GM12878 (cell line): Measurements from ENCODE around the gene RBBP9. TPM values are rescaled to one million over a fixed set of nuclear protein-coding genes. Genes with fewer than 3 reads are reported as not detected.

Source experiments
- ATAC-seq: fragments of 200-7000 bp; cut with Tn5 transposase; 3 replicates; pipeline ENCODE4 v1.9.1; 2020; ENCODE audit warnings: mild to moderate bottlenecking, moderate library complexity
- BruUV-seq: library from RNA; stranded (reverse); fragments of 400-500 nt; replicated peaks from 2 replicates; lab custom pipeline; 2021; lab: Mats Ljungman, UMichigan
- CTCF ChIA-PET: fragments of 300-600 bp; sonication (Branson Sonifier 250); formaldehyde crosslinking; extraction: SDS; loops from one replicate; lab custom pipeline; 2021; ENCODE audit warnings: inconsistent platforms; lab: Yijun Ruan, JAX
- POLR2A ChIA-PET: fragments of 350-600 bp; formaldehyde crosslinking; extraction: SDS; loops from one replicate; lab custom pipeline; 2021; ENCODE audit warnings: inconsistent platforms; lab: Charles Lee
- RAD21 ChIA-PET: fragments of 300-600 bp; sonication (Branson Sonifier 250); formaldehyde crosslinking; loops from one replicate; lab custom pipeline; 2023; ENCODE audit warnings: antibody characterized with exemption; ENCODE audit not compliant: unreplicated experiment; lab: Charles Lee
- SMC1A ChIA-PET: fragments of 300-600 bp; sonication (Branson Sonifier 250); formaldehyde crosslinking; loops from one replicate; lab custom pipeline; 2023; ENCODE audit not compliant: unreplicated experiment, uncharacterized antibody; lab: Charles Lee
- DNase-seq: peaks from one replicate; pipeline ENCODE4 v3.0.0-alpha.2; 2011; ENCODE audit warnings: low read depth, low spot score
- FAIRE-seq: peaks from 3 replicates; lab custom pipeline; 2011; peaks lifted over from hg19 to GRCh38; lab: Jason Lieb, UNC
- H2AFZ ChIP-seq: 2 replicates; pipeline ENCODE4 v1.6.0; 2011; ENCODE audit warnings: low read depth, low read length, control low read depth; ENCODE audit not compliant: control insufficient read depth
- H3K27ac ChIP-seq: 2 replicates; pipeline ENCODE4 v1.5.1; 2011; ENCODE audit warnings: control low read depth; ENCODE audit not compliant: control insufficient read depth, insufficient read depth
- H3K27me3 ChIP-seq, 2 experiments: replicated peaks in 1 of 2; 2 replicates each; pipeline versions ENCODE4 v1.6.0 to v1.6.1; 2011; ENCODE audit warnings: low read length in 1 of 2; ENCODE audit not compliant: control insufficient read depth in 2 of 2, insufficient read depth in 2 of 2
- H3K36me3 ChIP-seq, 2 experiments: 2 replicates each; pipeline ENCODE4 v1.5.1; 2011; ENCODE audit warnings: low read length in 1 of 2; ENCODE audit not compliant: control insufficient read depth in 2 of 2, insufficient read depth in 2 of 2
- H3K4me1 ChIP-seq: 2 replicates; pipeline ENCODE4 v1.6.1; 2011; ENCODE audit warnings: mild to moderate bottlenecking, low read length, moderate library complexity, mixed read lengths; ENCODE audit not compliant: control insufficient read depth, insufficient read depth
- H3K4me2 ChIP-seq: 2 replicates; pipeline ENCODE4 v1.6.0; 2011; ENCODE audit warnings: control low read depth; ENCODE audit not compliant: control insufficient read depth, insufficient read depth
- H3K4me3 ChIP-seq: fragments of 200-600 bp; sonication (generic); 2 replicates; pipeline ENCODE4 v1.5.1; 2016
- H3K79me2 ChIP-seq: 2 replicates; pipeline ENCODE4 v1.6.0; 2011; ENCODE audit warnings: low read length; ENCODE audit not compliant: control insufficient read depth, insufficient read depth
- H3K9ac ChIP-seq: 2 replicates; pipeline ENCODE4 v1.8.0; 2011; ENCODE audit warnings: low read length, control low read depth, mixed read lengths; ENCODE audit not compliant: control insufficient read depth, insufficient read depth
- H3K9me3 ChIP-seq: replicated peaks from 3 replicates; pipeline ENCODE4 v1.5.1; 2011; ENCODE audit warnings: mild to moderate bottlenecking, low read length; ENCODE audit not compliant: control insufficient read depth, insufficient read depth
- H4K20me1 ChIP-seq: 2 replicates; pipeline ENCODE4 v1.6.0; 2011; ENCODE audit not compliant: control insufficient read depth, insufficient read depth
- BACH1 ChIP-seq: fragments of 450-650 bp; IDR thresholded peaks from 2 replicates; pipeline ENCODE4 v1.6.1; 2017; ENCODE audit warnings: mild to moderate bottlenecking, borderline replicate concordance
- MTA3 ChIP-seq: IDR thresholded peaks from 2 replicates; pipeline ENCODE4 v1.6.1; 2012; ENCODE audit warnings: low read length, inconsistent platforms, borderline replicate concordance
- PAX8 ChIP-seq: fragments of 450-650 bp; IDR thresholded peaks from 2 replicates; pipeline ENCODE4 v1.6.1; 2017; ENCODE audit warnings: mild to moderate bottlenecking, moderate library complexity
- ZBTB4 ChIP-seq: fragments of 450-650 bp; formaldehyde crosslinking; IDR thresholded peaks from 2 replicates; pipeline ENCODE4 v1.4.0; 2022; ENCODE audit warnings: mild to moderate bottlenecking, moderate library complexity
- ZZZ3 ChIP-seq: IDR thresholded peaks from 2 replicates; pipeline ENCODE4 v1.6.1; 2011; ENCODE audit warnings: low read depth; ENCODE audit not compliant: control insufficient read depth, insufficient read length
- WGBS: methylation state at CpG from one replicate; pipeline ENCODE4 v1.1.6; 2016; ENCODE audit warnings: low lambda C conversion rate; ENCODE audit not compliant: insufficient replicate concordance, insufficient coverage; ENCODE audit errors: missing lambda C conversion rate; 5-methylcytosine and 5-hydroxymethylcytosine counted together
- in situ Hi-C: fragments of 300-500 bp; cut with MboI; formaldehyde crosslinking; loops from 9 replicates; pipeline ENCODE4 v1.14.3; 2018; ENCODE audit warnings: mixed read lengths
- intact Hi-C: fragments of 100-400 bp; cut with micrococcal nuclease; formaldehyde crosslinking; loops from one replicate; pipeline ENCODE4 v1.14.2; 2022; ENCODE audit not compliant: unreplicated experiment
- polyA plus RNA-seq, 11 experiments: library from polyadenylated mRNA; depleted of rRNA in 4 of 11; unstranded in 6 of 11; stranded (reverse) in 5 of 11; fragments of >200 nt; fragmentation: Nextera tagmentation in 4 of 11; fragmentation: Illumina TruSeq in 1 of 11; extraction: Ambion mirVana in 4 of 11; extraction: Trizol in 1 of 11; gene quantifications; 1 replicate in 1 of 11; 2 replicates in 10 of 11; pipeline versions ENCODE4 v1.2.1 to v1.2.3, GENCODE V29; 2011 to 2016; ENCODE audit warnings: inconsistent platforms in 2 of 11, missing spikeins in 2 of 11, low read depth in 1 of 11
- total RNA-seq, 4 experiments: library from RNA; depleted of rRNA in 3 of 4; stranded (reverse); fragments of >200 nt in 3 of 4; fragmentation: Illumina TruSeq in 1 of 4; extraction: Trizol in 1 of 4; gene quantifications; 2 replicates each; pipeline versions ENCODE4 v1.2.1 to v1.2.3, GENCODE V29; 2013 to 2021

Gene RBBP9
- total and polyA plus RNA-seq, 10 of the 15 experiments (the other 5 are each of a cell fraction or from before 2014, with no cell fraction given) = 7.1 to 34.1 (median 16.0) TPM

- no peak for TF ChIP-seq PAX8
- no peak for TF ChIP-seq BACH1
- TF ChIP-seq ZBTB4 (CRISPR knock-in tag) = no peak
- TF ChIP-seq ZZZ3 = no peak
Observed at GRCh38 chr20:18533978-18534644, 37.1 kb upstream of the RBBP9 start (continued).

GRCh38 chr20:18533491-18533890 lies 36.5 kb upstream of the RBBP9 start:
- POLR2A ChIA-PET = no interaction called here
- TF ChIP-seq MTA3 = no peak
- no peak for TF ChIP-seq ZZZ3
- TF ChIP-seq, all 136 proteins: peak for 0
- no peak overlapping the region for H3K9ac ChIP-seq
- WGBS = 94% methylated on average over 1 of the region's 1 CpG
- CTCF ChIA-PET = no interaction called here
- H3K9me3 ChIP-seq = no peaks in the 10 kb centered on the region
- ATAC-seq (no peak), DNase-seq (no peak), FAIRE-seq (no peak)
- no peak overlapping the region for H3K4me3 ChIP-seq
- peaks cover 13 to 32% of the 10 kb centered on the region in 2 experiments for H3K36me3 ChIP-seq
- no peak overlapping the region for H3K27ac ChIP-seq
- BruUV-seq = no TSS peak
- no peaks in the 10 kb centered on the region for H3K27me3 ChIP-seq
- RAD21 ChIA-PET = no interaction called here
- H2AFZ ChIP-seq = no peak overlapping the region
- in situ Hi-C loops (no loop called here), intact Hi-C loops (no loop called here)
- SMC1A ChIA-PET = interaction anchor here (0.6 kb wide), 1 partner anchor 10 kb away, joined by 3 read pairs; no protein-coding TSS in a partner anchor
- no peaks in the 10 kb centered on the region for H3K79me2 ChIP-seq
- H3K4me2 ChIP-seq = no peak overlapping the region
- H3K4me1 ChIP-seq = no peaks in the 10 kb centered on the region
- no peaks in the 10 kb centered on the region for H4K20me1 ChIP-seq
